Activated effector memory CD4-positive, alpha-beta T cell treated with Interleukin-2 at 50 U/mL for 16 hours (primary cell): ENCODE measurements around the gene YWHAG.
"Not testable (repeated sequence)": the region's sequence is repeated elsewhere in the genome, so short reads cannot be mapped to it uniquely, and the experiment has no call there.

Experiments
- DNase-seq: peaks from one replicate; pipeline ENCODE4 v3.0.0-alpha.2; 2020

Gene YWHAG

DNA sequence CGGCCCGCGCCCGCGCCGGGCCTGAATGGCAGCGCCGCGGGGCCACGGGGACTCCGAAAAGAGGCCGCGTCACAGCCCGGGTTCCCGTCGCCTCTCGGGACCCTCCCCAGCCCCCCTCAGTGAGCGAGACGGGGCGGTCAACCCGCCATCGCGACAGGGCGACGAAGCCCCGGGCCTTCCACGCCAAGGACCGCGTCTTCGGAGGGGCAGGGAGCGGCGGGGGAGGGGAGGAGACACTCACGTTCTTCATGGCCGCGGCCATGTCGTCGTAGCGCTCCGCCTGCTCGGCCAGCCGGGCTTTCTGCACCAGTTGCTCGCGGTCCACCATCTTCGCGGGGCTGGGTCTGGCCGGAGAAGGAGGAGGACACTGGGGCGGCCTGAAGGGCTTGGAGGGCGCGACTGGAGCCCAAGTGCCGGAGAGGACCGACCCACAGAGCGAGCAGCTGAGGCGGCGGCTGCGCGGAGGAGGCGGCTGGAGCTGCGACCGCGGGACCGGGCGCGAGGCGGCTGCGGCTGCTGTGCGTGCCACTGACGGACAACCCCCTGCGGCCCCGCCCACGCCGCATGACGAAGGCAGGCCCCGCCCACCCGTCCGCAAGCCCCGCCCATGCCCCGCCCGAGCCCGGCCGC lies at the start of gene YWHAG:
YWHAG (minus strand) TSS at position 511 of the 630 bp plus-strand sequence; CDS start at position 328, 183 bp downstream.
- peak; percentile 84 for DNase-seq

GRCh38 chr7:76408121-76408560 lies 49.4 kb upstream of the YWHAG start:
- no peak for DNase-seq

DNA sequence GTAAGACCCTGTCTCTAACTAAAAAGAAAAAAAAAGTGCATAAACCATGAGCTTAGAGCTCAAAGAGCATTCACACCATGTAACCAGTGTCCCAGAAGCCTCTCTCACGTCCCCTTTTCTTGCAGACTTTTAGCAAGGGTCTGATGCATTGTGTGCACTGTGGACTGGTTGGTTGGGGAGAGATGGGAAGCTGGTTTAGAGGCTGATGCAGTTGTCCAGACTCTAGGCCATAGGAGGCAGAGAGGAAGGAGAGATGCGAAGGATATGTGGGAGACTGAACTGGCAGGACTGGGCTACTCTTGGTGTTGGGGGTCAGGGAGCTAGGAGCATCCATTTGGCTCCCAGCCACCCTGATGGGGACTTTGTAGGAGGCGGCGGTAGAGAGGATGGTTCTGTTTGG lies 48.9 kb upstream of the YWHAG start:
- no peak for DNase-seq

- DNase-seq, result no peak
These were observed 46.9 kb upstream of the YWHAG start for GRCh38 chr7:76405738-76406137.

DNA sequence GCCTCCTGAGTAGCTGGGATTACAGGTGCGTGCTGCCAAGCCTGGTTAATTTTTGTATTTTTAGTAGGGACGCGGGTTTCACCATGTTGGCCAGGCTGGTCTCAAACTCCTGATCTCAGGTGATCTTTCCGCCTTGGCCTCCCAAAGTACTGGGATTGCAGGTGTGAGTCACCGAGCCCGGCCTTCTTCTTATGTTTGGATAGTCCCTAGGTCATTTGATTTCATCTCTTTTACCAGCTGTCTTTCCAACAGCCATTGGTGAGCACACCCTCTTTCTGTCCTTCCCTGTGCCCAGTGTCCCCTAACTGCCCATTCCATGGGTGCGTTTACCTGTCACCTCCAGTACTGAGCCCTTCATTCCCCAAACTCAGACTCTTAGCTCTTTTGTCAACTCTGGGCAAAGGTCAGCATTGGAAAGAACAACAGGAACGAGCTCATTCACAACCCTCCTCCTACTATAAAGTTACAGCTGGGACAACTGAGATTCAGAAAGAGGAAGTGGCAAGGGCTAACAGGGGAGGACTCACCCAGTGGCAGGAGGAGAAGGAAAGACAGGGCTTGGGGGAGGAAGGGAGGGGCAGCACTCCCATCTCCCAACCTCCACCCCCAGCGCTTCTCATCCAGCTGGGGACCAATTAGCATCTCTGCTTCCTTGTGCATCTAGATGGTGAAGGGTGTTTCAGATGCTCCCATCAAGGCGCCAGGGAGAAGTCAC lies 45.1 kb upstream of the YWHAG start:
- no peak for DNase-seq

- not testable (repeated sequence) for DNase-seq
These were observed 44.3 kb upstream of the YWHAG start for GRCh38 chr7:76403097-76403496.

- DNase-seq, result no peak
These were observed 41.5 kb upstream of the YWHAG start for GRCh38 chr7:76400248-76400647.

DNA sequence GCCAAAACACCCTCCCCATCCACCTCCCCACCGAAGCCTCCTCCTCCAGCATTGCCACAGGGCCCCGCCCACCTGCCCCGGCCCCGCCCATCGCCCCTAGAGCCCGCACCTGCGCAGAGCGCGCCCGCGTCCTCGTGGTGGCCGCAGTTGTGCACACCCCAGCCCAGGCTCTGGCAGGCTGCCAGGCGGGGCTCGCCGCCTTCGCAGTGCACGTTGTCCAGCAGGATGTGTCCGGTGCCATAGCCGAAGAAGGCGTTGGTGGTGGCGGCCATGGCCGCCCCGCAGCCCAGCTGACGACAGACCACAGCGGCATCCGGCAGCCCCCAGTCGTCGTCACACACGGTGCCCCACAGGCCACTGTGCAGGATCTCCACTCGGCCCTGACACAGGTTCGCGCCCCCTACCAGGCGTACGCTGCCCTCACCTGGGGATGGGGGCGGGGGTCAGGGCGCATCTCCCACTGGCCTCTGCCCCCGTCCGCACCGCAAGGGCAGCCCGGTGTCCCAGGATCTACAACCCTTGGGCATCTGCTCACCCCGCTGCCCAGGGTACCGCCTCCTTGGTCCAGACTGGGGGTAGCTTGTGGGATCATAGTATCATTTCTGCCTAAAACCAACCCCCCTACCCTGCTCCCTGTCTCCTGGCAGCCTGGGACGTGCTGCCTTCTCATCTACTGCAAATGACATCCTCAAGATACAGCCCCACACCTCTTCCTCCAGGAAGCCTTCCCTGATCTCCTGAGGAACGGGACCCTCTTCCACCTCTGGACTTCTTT lies 38.8 kb upstream of the YWHAG start:
- DNase-seq, result peak; percentile 74

DNA sequence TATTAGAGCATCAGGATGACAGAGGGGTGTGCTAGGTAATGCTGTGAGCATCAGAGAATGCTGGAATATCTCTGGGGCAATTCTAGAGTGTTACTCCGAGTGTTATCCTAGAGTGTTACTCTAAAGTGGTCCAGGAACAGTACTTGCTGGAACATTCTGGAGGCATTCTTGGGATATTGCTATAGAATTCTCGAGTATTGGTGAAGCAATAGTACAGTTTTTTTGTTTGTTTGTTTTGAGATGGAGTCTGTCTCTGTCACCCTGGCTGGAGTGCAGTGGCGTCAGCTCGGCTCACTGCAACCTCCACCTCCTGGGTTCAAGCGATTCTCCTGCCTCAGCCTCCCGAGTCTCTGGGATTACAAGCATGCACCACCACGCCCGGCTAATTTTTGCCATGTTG lies 38.1 kb upstream of the YWHAG start:
- DNase-seq, result no peak

DNA sequence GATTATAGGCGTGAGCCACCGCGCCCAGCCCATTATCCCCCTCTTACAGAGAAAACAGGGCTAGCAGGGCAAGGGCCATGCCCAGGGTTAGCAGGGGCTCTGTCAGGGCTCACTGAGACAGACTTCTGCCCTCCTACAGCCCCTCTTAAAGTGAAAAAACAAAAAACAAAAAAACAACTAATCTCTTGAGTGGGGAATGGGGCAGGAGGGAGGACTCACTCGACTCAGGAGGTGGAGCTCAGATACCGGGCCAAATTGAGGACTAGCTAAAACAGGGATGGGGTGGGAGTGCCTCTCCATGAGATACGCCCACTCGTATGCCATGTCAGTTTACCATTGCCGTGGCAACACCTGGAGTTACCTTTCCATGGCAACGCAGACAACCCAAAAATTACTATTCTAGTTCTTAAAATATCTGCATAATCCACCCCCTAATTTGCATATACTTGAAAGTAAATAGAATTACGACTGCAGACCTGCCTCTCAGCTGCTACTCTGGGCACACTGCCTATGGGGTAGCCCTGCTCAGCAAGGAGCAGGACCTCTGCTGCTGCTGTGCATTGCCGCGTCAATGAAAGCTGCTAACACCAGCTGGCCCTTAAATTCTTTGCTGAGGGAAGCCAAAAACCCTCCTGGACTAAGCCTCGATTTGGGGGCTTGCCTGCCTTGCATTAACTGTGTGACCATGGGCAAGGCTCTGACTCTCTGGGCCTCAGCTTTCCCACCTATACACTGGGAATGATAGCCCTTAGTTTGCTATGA lies 37.4 kb upstream of the YWHAG start:
- no peak for DNase-seq

- DNase-seq, result not testable (repeated sequence)
These were observed 36.8 kb upstream of the YWHAG start for GRCh38 chr7:76395605-76395964.

DNA sequence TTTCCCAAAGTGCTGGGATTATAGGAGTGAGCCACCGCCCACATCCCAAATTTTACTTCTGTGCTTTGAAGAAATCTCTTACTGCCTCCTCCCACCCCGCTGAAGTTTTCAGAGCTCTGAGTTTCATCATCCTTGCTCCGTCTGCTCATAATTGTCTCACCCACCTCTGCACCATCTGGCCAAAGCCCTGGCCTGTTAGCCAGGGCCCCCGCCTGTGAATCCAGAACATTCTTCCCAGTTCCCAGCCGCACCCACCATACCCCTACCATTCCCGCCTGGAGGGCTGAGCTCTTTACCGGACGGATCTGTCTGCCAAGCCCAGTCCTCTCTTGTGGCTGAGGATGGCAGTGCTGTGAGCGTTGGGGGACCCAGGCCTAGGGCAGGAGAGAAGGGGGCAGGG lies 36.2 kb upstream of the YWHAG start:
- no peak for DNase-seq

GRCh38 chr7:76393116-76394031 lies 34.6 kb upstream of the YWHAG start:
- DNase-seq, result peak; percentile 92

DNA sequence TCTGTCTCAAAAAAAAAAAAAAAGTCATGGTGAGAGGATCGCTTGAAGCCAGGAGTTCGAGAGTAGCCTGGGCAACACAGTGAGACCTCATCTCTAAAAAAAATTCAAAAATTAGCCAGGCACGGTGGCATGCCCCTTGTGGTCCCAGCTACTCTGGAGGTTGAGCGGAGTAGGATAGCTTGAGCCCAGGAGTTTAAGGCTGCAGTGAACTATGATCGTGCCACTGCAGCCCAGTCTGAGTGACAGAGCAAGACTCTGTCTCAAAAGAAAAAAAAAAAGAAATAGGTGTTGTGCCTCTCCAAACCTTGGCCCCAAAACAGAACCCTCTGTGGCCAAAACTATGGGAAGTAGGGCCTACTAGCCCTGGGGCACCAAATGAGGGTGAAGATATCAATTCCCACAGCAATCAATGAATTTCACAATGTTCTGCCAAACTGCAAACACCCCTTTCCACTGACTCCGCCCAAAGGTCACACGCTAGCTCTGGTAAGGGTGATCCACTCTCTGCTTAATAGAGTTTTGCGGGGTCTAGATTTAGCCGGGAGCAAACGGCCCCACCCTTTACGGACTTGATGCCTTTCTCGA lies 33.8 kb upstream of the YWHAG start:
- DNase-seq, result no peak

- no peak for DNase-seq
These were observed 31.3 kb upstream of the YWHAG start for GRCh38 chr7:76390092-76390491.

GRCh38 chr7:76387789-76388188 lies 29.0 kb upstream of the YWHAG start:
- DNase-seq, result not testable (repeated sequence)

- DNase-seq, result no peak
These were observed 28.0 kb upstream of the YWHAG start for GRCh38 chr7:76386691-76387260.

GRCh38 chr7:76383089-76383944 lies 24.5 kb upstream of the YWHAG start:
- DNase-seq, result no peak

GRCh38 chr7:76381814-76382213 lies 23.0 kb upstream of the YWHAG start:
- no peak for DNase-seq

- no peak for DNase-seq
These were observed 21.8 kb upstream of the YWHAG start for GRCh38 chr7:76380623-76380966.
